Ovary (tissue), 9 donors: Measurements from ENCODE around the gene RPGR. TPM values are rescaled to one million over a fixed set of nuclear protein-coding genes. Genes with fewer than 3 reads are reported as not detected.

Experiments used
- DNase-seq, 5 donors: peaks; one replicate each; pipeline ENCODE4 v3.0.0-alpha.2; 2019 to 2020
- H3K27ac ChIP-seq, 2 donors: fragments of 200-600 bp; one replicate each; pipeline versions ENCODE4 v1.5.1 to v1.8.0; 2019 to 2022
- H3K27me3 ChIP-seq: fragments of 200-600 bp; one replicate; pipeline ENCODE4 v1.8.0; 2022
- H3K36me3 ChIP-seq: fragments of 200-600 bp; sonication (generic); one replicate; pipeline ENCODE4 v1.5.1; 2019
- H3K4me1 ChIP-seq: one replicate; pipeline ENCODE4 v1.8.1; 2013; ENCODE audit warnings: mild to moderate bottlenecking, moderate library complexity; ENCODE audit not compliant: insufficient read depth
- H3K4me3 ChIP-seq: fragments of 200-600 bp; sonication (generic); one replicate; pipeline ENCODE4 v1.5.1; 2017
- H3K9me3 ChIP-seq, 2 donors: fragments of 200-600 bp in 1 of 2; sonication (generic) in 1 of 2; one replicate each; pipeline versions ENCODE4 v1.5.1 to v1.8.1; 2013 to 2019; ENCODE audit warnings: mild to moderate bottlenecking in 1 of 2, moderate library complexity in 1 of 2
- CTCF ChIP-seq, 3 donors: fragments of 450-650 bp in 2 of 3; fragments of 200-600 bp in 1 of 3; IDR thresholded peaks; one replicate each; pipeline versions ENCODE4 v1.5.1 to v1.8.0; 2016 to 2022; ENCODE audit warnings: antibody characterized with exemption in 3 of 3, mild to moderate bottlenecking in 1 of 3
- EP300 ChIP-seq: sonication (generic); formaldehyde crosslinking; IDR thresholded peaks from one replicate; pipeline ENCODE4 v1.6.1; 2017; ENCODE audit warnings: antibody characterized with exemption
- POLR2A ChIP-seq: fragments of 450-650 bp; IDR thresholded peaks from one replicate; pipeline ENCODE4 v1.6.1; 2017; ENCODE audit warnings: antibody characterized with exemption, mild to moderate bottlenecking, moderate library complexity
- WGBS, 3 donors: extraction: QIAGEN DNeasy Blood & Tissue Kit in 1 of 3; methylation state at CpG; one replicate each; pipeline versions ENCODE4 v1.1.5 to v1.1.7; 2013 to 2017; 5-methylcytosine and 5-hydroxymethylcytosine counted together
- intact Hi-C, 4 donors: fragments of 100-400 bp; cut with DNase I; formaldehyde crosslinking; loops; one replicate each; pipeline versions ENCODE4 v1.11.0 to v1.15.1; 2022 to 2023
- polyA plus RNA-seq, 2 donors: library from polyadenylated mRNA; stranded (reverse); fragments of 200-250 nt in 1 of 2; fragments of 350-450 nt in 1 of 2; fragmentation: Illumina TruSeq in 1 of 2; extraction: RNeasy Lipid Tissue Mini Kit (QIAGEN cat#74804) in 1 of 2; gene quantifications; one replicate each; pipeline ENCODE4 v1.2.3, GENCODE V29; 2013 to 2014
- total RNA-seq, 7 donors: library from RNA; depleted of rRNA in 2 of 7; stranded (reverse); fragments of >200 nt in 2 of 7; fragmentation: NEBNext Ultra II Directional in 3 of 7; extraction: Animal tissue kit (Norgen Biotek cat#: 25700) in 3 of 7; gene quantifications; one replicate each; pipeline versions ENCODE4 v1.1.0 to v1.2.4, GENCODE V29; 2016 to 2023
- donor health status: DM: no; HTN: no; CAD: no; lungs with moderate emphysema.
- donor health status: DM: no; HTN: no; CAD: no.
- donor health status: Bipolar disorder and iron deficiency.
- donor health status: DM: yes; HTN: yes; CAD: no.
- donor health status: DM: no; HTN: no; CAD: no.
- donor health status: DM: yes; HTN: yes; CAD: no.

Gene RPGR
- total and polyA plus RNA-seq, 9 donors, result 5.4 to 29.6 (median 8.6) TPM

DNA sequence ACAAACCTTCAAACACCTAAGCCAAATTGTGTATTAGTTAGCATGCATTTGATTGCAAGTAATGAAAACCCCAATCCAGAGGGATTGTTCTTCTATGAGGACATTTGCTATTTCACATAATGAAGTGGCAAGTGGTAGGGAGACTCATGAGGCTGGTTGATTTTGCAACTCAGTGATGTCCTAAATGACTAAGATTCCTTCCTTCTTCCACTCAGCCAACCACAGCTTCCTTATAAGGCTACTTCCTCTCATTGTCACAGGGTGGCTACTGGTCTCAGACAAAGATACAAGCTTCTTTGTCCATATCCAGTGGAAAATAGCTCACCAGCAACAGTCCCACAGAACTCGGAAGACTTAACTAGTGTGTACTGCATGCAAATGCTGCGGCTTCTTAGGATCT lies 19.8 kb upstream of the RPGR start:
- 74 to 83% (median 78%) methylated on average over 2 of the region's 2 CpGs for WGBS, 3 donors
- intact Hi-C loops, result no loop called here
- no peak for TF ChIP-seq CTCF (IDR thresholded peaks at IDR 0.05)
- no peak for TF ChIP-seq POLR2A
- no peak for TF ChIP-seq EP300
- Histone ChIP-seq H3K27ac (no peak overlapping the region), H3K9me3 (no peaks in the 10 kb centered on the region), H3K4me1 (no peaks in the 10 kb centered on the region), H3K27me3 (no peaks in the 10 kb centered on the region), H3K4me3 (no peak overlapping the region), H3K36me3 (no peaks in the 10 kb centered on the region)
- no peak for DNase-seq

DNA sequence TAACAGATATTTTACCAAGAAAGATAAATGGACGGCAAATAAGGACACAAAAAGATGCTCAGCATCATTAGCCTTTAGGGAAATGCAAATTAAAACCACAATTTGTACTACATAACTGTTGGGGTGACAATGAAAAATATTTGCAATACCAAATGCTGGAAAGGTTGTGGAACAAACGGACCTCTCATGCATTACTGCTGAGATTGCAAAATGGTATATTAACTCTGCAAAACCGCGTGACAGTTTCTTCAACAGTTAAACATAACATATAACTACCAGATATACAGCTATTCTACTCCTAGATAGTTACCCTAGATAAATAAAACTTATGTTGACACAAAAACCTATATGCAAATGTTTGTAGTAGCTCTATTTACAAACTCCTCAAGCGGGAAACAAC lies 18.8 kb upstream of the RPGR start:
- H3K9me3 ChIP-seq, result no peaks in the 10 kb centered on the region
- no peaks in the 10 kb centered on the region for H3K27me3 ChIP-seq
- WGBS, 3 donors, result 35 to 60% (median 57%) methylated on average over 5 of the region's 5 CpGs
- no peak overlapping the region for H3K27ac ChIP-seq
- no peaks in the 10 kb centered on the region for H3K36me3 ChIP-seq
- DNase-seq, result no peak
- intact Hi-C loops, result no loop called here
- no peaks in the 10 kb centered on the region for H3K4me1 ChIP-seq
- TF ChIP-seq CTCF (IDR thresholded peaks at IDR 0.05), result no peak
- TF ChIP-seq POLR2A, result no peak
- TF ChIP-seq EP300, result no peak
- H3K4me3 ChIP-seq, result no peak overlapping the region

DNA sequence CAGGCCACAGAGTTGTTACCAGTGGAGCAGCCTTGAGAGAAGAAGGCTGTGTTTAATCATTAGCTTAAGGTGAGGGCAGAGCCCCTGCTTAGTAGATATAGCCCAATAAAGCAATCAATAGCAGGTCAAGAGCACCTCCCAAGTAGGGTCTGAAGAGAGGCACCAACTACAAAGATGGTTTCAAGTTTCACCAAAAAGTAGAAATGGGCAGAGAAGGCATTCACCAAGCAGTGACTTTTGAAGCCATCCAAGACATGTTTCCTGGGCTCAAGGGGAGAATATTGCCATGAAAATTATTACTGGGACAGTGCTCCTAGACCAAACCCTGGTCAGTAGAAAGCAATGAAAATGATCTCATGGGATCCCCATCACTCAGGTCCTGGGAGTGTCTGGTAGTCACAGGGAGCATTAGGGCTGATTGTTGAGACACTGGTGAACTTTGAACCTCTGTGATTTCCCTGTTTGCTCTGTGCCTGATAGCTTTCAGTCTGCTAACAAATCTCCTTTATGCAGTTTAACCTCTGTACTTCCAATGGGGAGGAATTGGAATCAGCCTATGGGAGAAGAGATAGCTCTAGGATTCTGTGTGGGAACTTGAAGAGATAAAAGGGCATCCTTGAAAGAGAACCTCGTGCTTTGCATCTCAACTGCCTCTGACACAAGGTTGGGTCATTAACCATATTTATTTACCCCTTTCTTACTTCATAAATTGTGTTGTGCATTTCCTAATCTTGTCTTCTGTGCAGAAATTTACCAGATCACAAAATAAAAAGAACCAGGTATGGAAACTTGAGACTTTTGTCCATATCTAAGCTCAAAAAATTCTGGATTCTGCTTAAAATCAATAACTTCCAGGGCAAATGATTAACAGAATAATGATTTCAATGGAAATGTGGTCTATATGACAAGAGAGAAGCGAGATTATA lies 15.8 kb upstream of the RPGR start:
- WGBS, 3 donors, result 41 to 43% (median 43%) methylated on average over 2 of the region's 2 CpGs
- H3K36me3 ChIP-seq, result no peaks in the 10 kb centered on the region
- no peak overlapping the region for H3K27ac ChIP-seq
- no peak for DNase-seq
- no peak for TF ChIP-seq EP300
- TF ChIP-seq POLR2A, result no peak
- TF ChIP-seq CTCF (IDR thresholded peaks at IDR 0.05), result no peak
- no peak overlapping the region for H3K4me3 ChIP-seq
- no peaks in the 10 kb centered on the region for H3K9me3 ChIP-seq
- intact Hi-C loops, result no loop called here
- H3K4me1 ChIP-seq, result no peaks in the 10 kb centered on the region
- no peaks in the 10 kb centered on the region for H3K27me3 ChIP-seq

DNA sequence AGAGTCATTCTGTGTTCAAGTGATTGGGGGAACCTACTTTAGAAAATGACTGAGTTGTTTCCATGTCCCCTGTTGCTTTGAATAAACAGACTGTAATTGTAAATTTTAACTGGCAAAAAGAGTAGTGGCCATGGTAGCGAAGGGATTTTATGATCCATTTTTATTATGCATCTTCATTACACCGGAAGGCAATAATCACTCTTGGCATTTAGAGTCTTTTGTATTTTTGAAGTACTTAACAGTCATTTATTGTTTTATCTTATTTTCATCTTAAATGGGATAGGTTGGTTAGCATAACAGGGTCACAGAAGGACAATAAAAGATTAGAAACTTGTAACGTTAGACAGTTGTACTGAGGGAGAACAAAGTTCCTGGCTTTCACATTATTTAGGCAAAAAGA lies 14.1 kb upstream of the RPGR start:
- 71 to 75% (median 72%) methylated on average over 3 of the region's 3 CpGs for WGBS, 3 donors
- no peak for TF ChIP-seq EP300
- TF ChIP-seq CTCF (IDR thresholded peaks at IDR 0.05), result no peak
- TF ChIP-seq POLR2A, result no peak

More for the DNA sequence above, 14.1 kb upstream of the RPGR start:
- H3K9me3 ChIP-seq, result no peaks in the 10 kb centered on the region
- H3K4me1 ChIP-seq, result no peaks in the 10 kb centered on the region
- no peaks in the 10 kb centered on the region for H3K36me3 ChIP-seq
- H3K27ac ChIP-seq, result no peak overlapping the region
- no peaks in the 10 kb centered on the region for H3K27me3 ChIP-seq
- H3K4me3 ChIP-seq, result no peak overlapping the region
- DNase-seq, result no peak
- intact Hi-C loops, result no loop called here
